Esophagus (tissue), 2 donors: ENCODE measurements around the gene TRIP6. TPM values are rescaled to one million over a fixed set of nuclear protein-coding genes. Genes with fewer than 3 reads are reported as not detected.

Source experiments
- H3K27ac ChIP-seq, 2 donors: one replicate each; pipeline ENCODE4 v1.5.1; 2013; ENCODE audit warnings: low read depth in 2 of 2, mild to moderate bottlenecking in 2 of 2, inconsistent platforms in 1 of 2, low read length in 1 of 2, moderate library complexity in 1 of 2
- H3K27me3 ChIP-seq, 2 donors: one replicate each; pipeline ENCODE4 v1.6.1; 2013; ENCODE audit warnings: low read length in 2 of 2, control low read depth in 1 of 2, mild to moderate bottlenecking in 1 of 2; ENCODE audit not compliant: insufficient read depth in 2 of 2, control insufficient read depth in 1 of 2
- H3K36me3 ChIP-seq, 2 donors: one replicate each; pipeline ENCODE4 v1.6.1; 2013; ENCODE audit warnings: low read length in 1 of 2; ENCODE audit not compliant: control insufficient read depth in 2 of 2, insufficient read depth in 2 of 2
- H3K4me1 ChIP-seq, 2 donors: one replicate each; pipeline ENCODE4 v1.6.1; 2013; ENCODE audit warnings: low read length in 1 of 2; ENCODE audit not compliant: control insufficient read depth in 2 of 2, insufficient read depth in 2 of 2
- H3K4me3 ChIP-seq, 2 donors: one replicate each; pipeline ENCODE4 v1.5.1; 2013; ENCODE audit warnings: low read length in 2 of 2, mild to moderate bottlenecking in 2 of 2, low read depth in 1 of 2, moderate library complexity in 1 of 2
- H3K9me3 ChIP-seq, 2 donors: one replicate each; pipeline ENCODE4 v1.6.1; 2013; ENCODE audit warnings: mild to moderate bottlenecking in 2 of 2, low read depth in 1 of 2, low read length in 1 of 2, moderate library complexity in 1 of 2; ENCODE audit not compliant: control insufficient read depth in 2 of 2, insufficient read depth in 1 of 2
- WGBS, 2 donors: extraction: QIAGEN DNeasy Blood & Tissue Kit; methylation state at CpG; one replicate each; pipeline ENCODE4 v1.1.7; 2013; 5-methylcytosine and 5-hydroxymethylcytosine counted together
- polyA plus RNA-seq, 2 donors: library from polyadenylated mRNA; stranded (reverse); fragments of 200-250 nt; gene quantifications; one replicate each; pipeline ENCODE4 v1.2.3, GENCODE V29; 2013
- donor health status: healthy with polysubstance abuse.
- donor health status: Bipolar disorder and iron deficiency.

TRIP6 gene
- polyA plus RNA-seq, 2 donors, result 39.4 to 75.0 TPM

DNA sequence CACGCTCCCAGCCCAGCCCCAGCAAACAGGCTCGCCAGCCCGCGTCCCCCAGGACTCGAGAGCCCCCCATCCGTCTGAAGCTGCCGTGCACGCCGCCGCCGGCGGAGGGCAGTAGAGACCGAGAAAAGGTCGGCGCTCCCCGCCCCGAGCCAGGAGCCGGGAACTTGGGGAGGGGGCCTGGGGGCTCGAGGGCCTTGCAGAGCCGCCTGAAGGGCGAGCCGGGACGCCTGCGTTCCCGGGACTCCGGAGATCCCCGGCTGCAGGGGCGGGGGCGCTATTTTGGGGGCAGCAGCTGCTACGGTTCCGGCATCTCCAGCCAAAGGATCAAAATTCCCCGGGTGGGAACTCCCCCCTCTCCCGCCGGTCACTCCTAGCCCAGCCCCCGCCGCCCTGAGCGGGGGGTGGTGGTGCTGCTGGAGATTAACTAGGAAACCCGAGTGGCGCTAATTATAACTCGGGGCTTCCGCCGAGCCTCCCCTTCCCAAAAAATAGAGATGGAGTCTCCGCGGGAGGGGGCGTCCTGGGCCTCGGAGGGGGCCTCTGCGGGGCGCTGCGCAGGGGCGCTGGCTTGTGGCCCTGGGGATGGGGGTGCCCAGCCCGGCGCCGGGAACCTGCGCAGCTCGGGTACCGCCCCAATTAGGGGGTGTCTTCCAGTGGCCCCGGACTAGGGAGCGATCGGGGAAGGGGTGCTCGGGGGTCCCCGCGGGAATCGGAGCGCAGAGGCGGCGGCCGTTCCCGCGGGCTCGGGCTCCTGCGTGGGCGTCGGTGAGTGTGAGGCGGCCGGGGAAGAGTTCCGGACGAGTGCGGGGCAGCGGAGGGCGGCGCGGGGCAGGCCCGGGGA is 27.9 kb downstream of the TRIP6 start:
- peaks cover 6 to 25% of the 10 kb centered on the region in 2 donors for H3K4me1 ChIP-seq
- 1% methylated on average over 70 to 83 of the region's 83 CpGs for WGBS, 2 donors
- H3K9me3 ChIP-seq, result peaks cover 2 to 3% of the 10 kb centered on the region in 2 donors
- no peak overlapping the region for H3K27ac ChIP-seq
- H3K36me3 ChIP-seq, result no peaks in the 10 kb centered on the region
- peak overlapping the region; percentile 38 to 48 for H3K4me3 ChIP-seq
- peaks cover 0 to 16% of the 10 kb centered on the region in 2 donors for H3K27me3 ChIP-seq

DNA sequence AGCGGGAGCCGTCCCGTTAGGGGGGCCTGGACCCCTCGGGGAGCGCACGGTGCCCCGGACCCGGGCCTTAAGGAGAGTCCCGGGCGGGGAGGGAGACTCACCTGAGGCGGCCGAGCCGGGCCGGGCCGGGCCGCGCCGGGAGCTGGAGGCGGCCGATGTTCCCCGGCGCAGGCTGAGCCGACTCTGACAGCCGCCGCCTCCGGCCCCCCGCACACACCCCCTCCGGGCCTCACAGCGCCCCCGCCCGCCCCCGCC is 28.4 kb downstream of the TRIP6 start, which contains the start of gene ACHE:
Gene ACHE (minus strand): TSS at position 188 of the 255 bp plus-strand sequence. CDS start 1,656 bp downstream, outside the sequence.
- WGBS, 2 donors, result 0 to 1% methylated on average over 7 to 32 of the region's 32 CpGs
- peaks cover 0 to 16% of the 10 kb centered on the region in 2 donors for H3K27me3 ChIP-seq
- H3K27ac ChIP-seq, result no peak within 1 kb of the TSS
- peaks cover 6 to 21% of the 10 kb centered on the region in 2 donors for H3K4me1 ChIP-seq
- peak within 1 kb of the TSS; percentile 38 to 48 for H3K4me3 ChIP-seq
- H3K36me3 ChIP-seq, result no peaks in the 10 kb centered on the region
- peaks cover 2 to 3% of the 10 kb centered on the region in 2 donors for H3K9me3 ChIP-seq

DNA sequence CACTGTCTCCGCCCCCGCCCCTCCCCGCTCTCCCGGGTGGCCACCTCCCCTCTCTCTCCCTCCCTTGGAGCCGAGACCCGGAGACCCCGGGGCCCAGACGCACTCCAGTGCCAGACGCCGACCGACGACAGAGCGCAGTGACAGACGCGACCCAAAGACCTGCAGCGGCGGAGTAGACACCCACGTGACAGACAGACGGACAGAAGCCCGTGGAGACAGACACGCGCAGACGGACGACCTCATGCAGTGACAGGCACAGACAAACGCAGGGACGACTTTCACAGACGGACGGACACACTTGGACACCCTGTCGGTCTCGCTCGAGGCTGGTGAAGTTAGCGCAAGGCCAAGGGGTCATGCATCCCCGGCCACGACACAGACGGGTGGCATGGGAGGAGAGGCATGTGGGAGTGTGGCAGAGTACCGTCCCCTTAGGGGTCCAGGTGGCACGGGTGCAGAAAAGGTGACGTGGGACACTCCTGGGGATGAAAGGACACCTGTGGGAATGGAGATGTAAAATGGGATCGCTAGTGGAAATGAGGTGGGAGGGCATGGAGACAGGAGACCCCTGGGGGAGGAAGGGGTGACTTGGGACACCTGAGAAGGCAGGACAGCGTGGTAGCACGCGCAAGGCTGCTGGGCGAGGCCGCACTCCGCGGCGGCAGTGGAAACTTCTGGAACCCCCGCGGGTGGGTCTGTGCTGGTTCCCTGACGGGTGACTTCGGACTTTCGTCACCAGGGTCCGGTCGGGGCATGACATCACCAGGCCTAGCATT is 29.0 kb downstream of the TRIP6 start:
- Histone ChIP-seq H3K4me3 (peak overlapping the region; percentile 27 to 48), H3K36me3 (no peaks in the 10 kb centered on the region), H3K27me3 (peaks cover 0 to 16% of the 10 kb centered on the region in 2 donors), H3K4me1 (peaks cover 6 to 17% of the 10 kb centered on the region in 2 donors), H3K27ac (no peak overlapping the region), H3K9me3 (peaks cover 2 to 3% of the 10 kb centered on the region in 2 donors)
- WGBS, 2 donors, result 4% methylated on average over 48 to 54 of the region's 54 CpGs

DNA sequence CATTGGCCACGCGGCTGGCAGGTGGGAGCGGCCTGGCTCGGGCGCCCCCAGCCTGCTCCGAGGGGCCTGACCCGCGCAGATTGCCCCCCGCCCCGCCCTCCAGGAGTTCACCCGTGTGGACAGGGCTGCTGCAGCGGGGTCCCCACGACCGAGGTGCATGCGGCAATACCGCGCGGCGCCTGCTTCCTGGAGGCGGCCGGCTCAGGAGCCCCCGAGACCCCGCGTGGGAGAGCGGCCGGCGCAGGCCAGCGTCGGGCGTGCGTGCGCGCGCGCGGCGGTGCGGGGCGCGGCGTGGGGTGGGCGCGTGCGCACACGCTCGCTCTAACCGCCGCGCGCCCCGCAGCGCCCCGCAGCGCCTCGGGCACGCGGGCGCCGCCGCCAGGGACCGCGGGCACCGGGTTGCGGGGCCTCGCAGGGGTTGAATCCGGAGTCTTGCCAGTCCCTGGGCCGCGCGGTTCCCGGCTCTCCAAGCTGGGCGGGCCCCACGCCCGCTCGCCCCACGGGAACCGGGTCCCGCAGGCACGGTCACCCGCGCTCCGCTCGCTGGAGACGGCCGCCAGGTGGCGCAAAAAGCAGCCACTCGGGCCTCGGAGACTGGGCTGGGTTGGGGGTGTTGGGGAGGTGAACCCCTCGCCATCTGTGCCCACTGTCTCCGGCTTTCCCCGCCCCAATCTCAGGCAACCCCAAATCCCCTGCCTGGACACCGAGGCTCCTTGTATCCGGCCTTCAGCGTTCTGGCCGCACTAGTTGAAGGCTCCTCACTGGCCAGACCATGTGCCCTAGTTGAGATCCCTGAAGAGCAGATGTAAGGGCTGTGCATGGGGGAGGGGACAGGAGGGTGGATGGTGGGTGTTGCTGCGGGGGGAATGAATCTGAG is 29.8 kb downstream of the TRIP6 start:
- Histone ChIP-seq H3K4me1 (peaks cover 6 to 15% of the 10 kb centered on the region in 2 donors), H3K9me3 (peaks cover 2 to 3% of the 10 kb centered on the region in 2 donors), H3K27me3 (peaks cover 0 to 16% of the 10 kb centered on the region in 2 donors), H3K4me3 (peak overlapping the region; percentile 27 to 48), H3K36me3 (no peaks in the 10 kb centered on the region), H3K27ac (no peak overlapping the region)
- WGBS, 2 donors, result 1 to 3% methylated on average over 38 to 95 of the region's 95 CpGs

GRCh38 chr7:100897772-100898454 is 30.7 kb downstream of the TRIP6 start:
- H3K9me3 ChIP-seq, result peaks cover 2 to 3% of the 10 kb centered on the region in 2 donors
- H3K4me1 ChIP-seq, result peaks cover 6 to 15% of the 10 kb centered on the region in 2 donors
- WGBS, 2 donors, result 61 to 69% methylated on average over 13 of the region's 13 CpGs
- no peaks in the 10 kb centered on the region for H3K36me3 ChIP-seq
- no peak overlapping the region for H3K4me3 ChIP-seq
- H3K27me3 ChIP-seq, result peaks cover 0 to 16% of the 10 kb centered on the region in 2 donors
- H3K27ac ChIP-seq, result no peak overlapping the region

DNA sequence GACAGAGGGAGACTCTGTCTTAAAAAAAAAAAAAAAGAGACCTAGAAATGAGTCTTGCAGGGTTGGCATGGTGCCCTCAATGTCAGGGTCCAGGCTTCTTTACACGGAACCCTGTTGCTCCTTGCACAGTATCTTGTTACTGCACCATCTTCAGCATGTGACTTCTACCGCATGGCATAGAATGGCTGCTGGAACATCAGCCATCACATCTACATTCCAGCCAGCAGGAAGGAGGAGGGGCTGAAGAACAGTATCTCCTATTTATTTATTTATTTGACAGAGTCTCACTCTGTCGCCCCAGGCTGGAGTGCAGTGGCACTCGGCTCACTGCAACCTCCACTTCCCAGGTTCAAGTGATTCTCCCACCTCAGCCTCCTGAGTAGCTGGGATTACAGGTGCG is 32.2 kb downstream of the TRIP6 start:
- H3K27ac ChIP-seq, result no peak overlapping the region
- H3K4me3 ChIP-seq, result no peak overlapping the region
- peaks cover 2 to 3% of the 10 kb centered on the region in 2 donors for H3K9me3 ChIP-seq
- H3K27me3 ChIP-seq, result peaks cover 0 to 16% of the 10 kb centered on the region in 2 donors
- peaks cover 6 to 15% of the 10 kb centered on the region in 2 donors for H3K4me1 ChIP-seq
- no peaks in the 10 kb centered on the region for H3K36me3 ChIP-seq
- 91 to 93% methylated on average over 5 of the region's 5 CpGs for WGBS, 2 donors

DNA sequence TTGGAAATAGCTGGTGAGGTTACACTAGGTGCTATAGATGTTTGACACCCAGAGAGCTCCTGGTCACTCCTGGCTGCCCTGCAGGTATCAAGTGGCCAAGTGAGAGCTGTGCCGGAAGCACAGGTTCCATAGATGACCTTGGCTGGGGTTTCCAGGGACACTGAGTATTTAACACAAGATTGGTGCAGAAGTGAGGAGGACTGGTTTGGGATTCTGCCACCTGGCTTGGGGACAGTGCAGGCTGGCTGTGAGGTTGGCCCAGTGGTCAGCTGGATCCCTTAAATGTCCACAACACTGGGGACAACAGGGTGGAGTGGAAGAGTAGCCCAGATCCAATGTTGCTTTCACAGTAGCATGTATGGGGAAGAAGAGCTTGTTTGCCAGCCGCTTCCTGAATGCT is 33.8 kb downstream of the TRIP6 start:
- WGBS, 2 donors, result 82 to 90% methylated on average over 2 of the region's 2 CpGs
- peaks cover 0 to 7% of the 10 kb centered on the region in 2 donors for H3K4me1 ChIP-seq
- peaks cover 0 to 3% of the 10 kb centered on the region in 2 donors for H3K9me3 ChIP-seq
- H3K27me3 ChIP-seq, result peaks cover 0 to 9% of the 10 kb centered on the region in 2 donors
- no peaks in the 10 kb centered on the region for H3K36me3 ChIP-seq
- no peak overlapping the region for H3K27ac ChIP-seq
- H3K4me3 ChIP-seq, result no peak overlapping the region

GRCh38 chr7:100901921-100902332 is 34.7 kb downstream of the TRIP6 start:
- Histone ChIP-seq H3K27ac (no peak overlapping the region), H3K4me3 (no peak overlapping the region), H3K27me3 (no peaks in the 10 kb centered on the region), H3K36me3 (no peaks in the 10 kb centered on the region), H3K9me3 (peaks cover 0 to 3% of the 10 kb centered on the region in 2 donors), H3K4me1 (no peaks in the 10 kb centered on the region)
- WGBS, 2 donors, result 48 to 54% methylated on average over 5 of the region's 5 CpGs
